Activated B cell treated with CpG ODN at 0.5 μM for 24 hours (primary cell): Measurements from ENCODE around the gene EEF2. TPM values are rescaled to one million over a fixed set of nuclear protein-coding genes. Genes with fewer than 3 reads are reported as not detected.
A peak's percentile ranks its signal among the peaks of the same experiment; 100 is the strongest.

Experiments used
- ATAC-seq: fragments of 200-7000 bp; cut with Tn5 transposase; one replicate; pipeline ENCODE4 v1.10.0; 2021; ENCODE audit warnings: low read depth, mild to moderate bottlenecking, moderate library complexity
- CTCF ChIA-PET: fragments of 350-600 bp; sonication (Branson Sonifier 250); formaldehyde crosslinking; loops from one replicate; lab custom pipeline; 2021; ENCODE audit warnings: antibody characterized with exemption; lab: Charles Lee
- POLR2A ChIA-PET: fragments of 350-600 bp; sonication (Branson Sonifier 250); formaldehyde crosslinking; loops from one replicate; lab custom pipeline; 2021; ENCODE audit warnings: antibody characterized with exemption; lab: Charles Lee
- DNase-seq: peaks from one replicate; pipeline ENCODE4 v3.0.0; 2022
- H3K27ac Mint-ChIP-seq: one replicate; pipeline ENCODE4 v1.8.0; 2020; ENCODE audit warnings: mixed read lengths
- H3K27me3 Mint-ChIP-seq: one replicate; pipeline ENCODE4 v1.8.0; 2021; ENCODE audit warnings: mixed read lengths
- H3K36me3 Mint-ChIP-seq: one replicate; pipeline ENCODE4 v1.8.0; 2021; ENCODE audit warnings: low read depth, mixed read lengths
- H3K4me1 Mint-ChIP-seq: one replicate; pipeline ENCODE4 v1.8.0; 2021; ENCODE audit warnings: mixed read lengths
- H3K4me3 Mint-ChIP-seq: one replicate; pipeline ENCODE4 v1.8.0; 2020; ENCODE audit warnings: mild to moderate bottlenecking, mixed read lengths
- H3K9me3 Mint-ChIP-seq: one replicate; pipeline ENCODE4 v1.8.0; 2020; ENCODE audit warnings: mixed read lengths
- CTCF ChIP-seq: fragments of 200-600 bp; IDR thresholded peaks from one replicate; pipeline ENCODE4 v1.8.0; 2022; ENCODE audit warnings: antibody characterized with exemption, mild to moderate bottlenecking
- intact Hi-C: fragments of 100-400 bp; cut with micrococcal nuclease; formaldehyde crosslinking; loops from one replicate; pipeline ENCODE4 v1.15.1; 2024
- total RNA-seq: library from RNA; stranded (reverse); gene quantifications from 2 replicates; pipeline ENCODE4 v1.2.3, GENCODE V29; 2022

The EEF2 gene
- total RNA-seq, 1 donor from 2014 or later: 2,958 TPM

DNA sequence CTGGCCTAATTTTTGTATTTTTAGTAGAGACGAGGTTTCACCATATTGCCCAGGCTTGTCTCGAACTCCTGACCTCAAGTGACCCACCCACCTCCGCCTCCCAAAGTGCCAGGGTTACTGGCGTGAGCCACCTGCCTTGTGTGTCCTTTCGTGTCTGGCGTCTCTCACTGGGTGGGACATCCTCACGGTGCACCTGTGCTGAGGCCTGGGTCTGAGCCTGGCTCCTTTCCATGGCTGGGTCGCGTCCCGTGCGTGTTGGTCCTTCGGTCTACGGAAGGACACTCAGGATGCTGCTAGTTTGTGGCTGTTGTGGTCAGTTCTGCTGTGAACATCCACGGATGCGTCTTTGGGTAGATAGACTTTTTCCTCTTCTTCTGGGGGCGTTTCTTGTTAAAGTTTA is 41.9 kb upstream of the EEF2 start:
- TF ChIP-seq CTCF: no peak
- DNase-seq (no peak), ATAC-seq (no peak)
- no peaks in the 10 kb centered on the region for H3K9me3 Mint-ChIP-seq
- H3K4me1 Mint-ChIP-seq: peaks cover under 1% of the 10 kb centered on the region
- H3K27me3 Mint-ChIP-seq: no peaks in the 10 kb centered on the region
- H3K27ac Mint-ChIP-seq: no peak overlapping the region
- CTCF ChIA-PET: no interaction called here
- intact Hi-C loops: no loop called here
- POLR2A ChIA-PET: interaction anchor here (0.6 to 0.7 kb wide), 3 partner anchors 38 to 212 kb away, joined by 3 to 5 read pairs (median 3); no protein-coding TSS in a partner anchor
- H3K4me3 Mint-ChIP-seq: no peak overlapping the region
- peaks cover 54% of the 10 kb centered on the region for H3K36me3 Mint-ChIP-seq

- ChIA-PET POLR2A (interaction anchor here (0.7 kb wide), 2 partner anchors 64 to 213 kb away, joined by 4 to 9 read pairs; no protein-coding TSS in a partner anchor), CTCF (no interaction called here)
- no peak for TF ChIP-seq CTCF
- intact Hi-C loops: no loop called here
- no peaks in the 10 kb centered on the region for H3K27me3 Mint-ChIP-seq
- peaks cover 54% of the 10 kb centered on the region for H3K36me3 Mint-ChIP-seq
- H3K4me1 Mint-ChIP-seq: peaks cover 2% of the 10 kb centered on the region
- H3K4me3 Mint-ChIP-seq: no peak overlapping the region
- no peak for DNase-seq
- no peak for ATAC-seq
- peak overlapping the region; percentile 35 for H3K27ac Mint-ChIP-seq
- no peaks in the 10 kb centered on the region for H3K9me3 Mint-ChIP-seq
These were observed 40.1 kb upstream of the EEF2 start for GRCh38 chr19:4025317-4025716.

GRCh38 chr19:4023600-4024398 is 38.5 kb upstream of the EEF2 start:
- H3K9me3 Mint-ChIP-seq: no peaks in the 10 kb centered on the region
- H3K36me3 Mint-ChIP-seq: peaks cover 47% of the 10 kb centered on the region
- H3K27me3 Mint-ChIP-seq: no peaks in the 10 kb centered on the region
- CTCF ChIA-PET: no interaction called here
- POLR2A ChIA-PET: no interaction called here
- H3K27ac Mint-ChIP-seq: no peak overlapping the region
- no peak overlapping the region for H3K4me3 Mint-ChIP-seq
- DNase-seq (no peak), ATAC-seq (no peak)
- H3K4me1 Mint-ChIP-seq: peaks cover 2% of the 10 kb centered on the region
- TF ChIP-seq CTCF: no peak
- intact Hi-C loops: no loop called here

GRCh38 chr19:4019578-4019977 is 34.3 kb upstream of the EEF2 start:
- intact Hi-C loops: no loop called here
- DNase-seq (no peak), ATAC-seq (no peak)
- Mint-ChIP-seq H3K9me3 (no peaks in the 10 kb centered on the region), H3K36me3 (peaks cover 39% of the 10 kb centered on the region), H3K27ac (no peak overlapping the region), H3K27me3 (no peaks in the 10 kb centered on the region), H3K4me1 (peaks cover 8% of the 10 kb centered on the region), H3K4me3 (no peak overlapping the region)
- ChIA-PET CTCF (no interaction called here), POLR2A (no interaction called here)
- TF ChIP-seq CTCF: no peak

GRCh38 chr19:4018775-4019504 is 33.7 kb upstream of the EEF2 start:
- no peaks in the 10 kb centered on the region for H3K9me3 Mint-ChIP-seq
- no peak overlapping the region for H3K27ac Mint-ChIP-seq
- TF ChIP-seq CTCF: no peak
- POLR2A ChIA-PET: no interaction called here
- H3K4me1 Mint-ChIP-seq: peaks cover 10% of the 10 kb centered on the region
- H3K36me3 Mint-ChIP-seq: peaks cover 38% of the 10 kb centered on the region
- DNase-seq (no peak), ATAC-seq (no peak)
- intact Hi-C loops: no loop called here
- CTCF ChIA-PET: no interaction called here
- H3K27me3 Mint-ChIP-seq: no peaks in the 10 kb centered on the region
- no peak overlapping the region for H3K4me3 Mint-ChIP-seq
